Panc1 (cell line): Measurements from ENCODE around the gene MAP3K2.

Experiments used
- CTCF ChIP-seq: fragments of 450-650 bp; IDR thresholded peaks from 2 replicates; pipeline ENCODE4 v1.5.1; 2017; ENCODE audit warnings: mild to moderate bottlenecking
- TCF7L2 ChIP-seq: IDR thresholded peaks from 2 replicates; pipeline ENCODE4 v1.6.1; 2011; ENCODE audit warnings: mild to moderate bottlenecking, low read depth, low read length, inconsistent platforms

- TF ChIP-seq CTCF = no peak
- no peak for TF ChIP-seq TCF7L2
These were observed 28.8 kb downstream of the MAP3K2 start for GRCh38 chr2:127358971-127359370.
